ENCODE measurements around the gene ZNF823.

ZNF823 gene

GRCh38 chr19:11736696-11737095 lies 2.0 kb downstream of the ZNF823 start:
- no peak for DNase-seq

DNA sequence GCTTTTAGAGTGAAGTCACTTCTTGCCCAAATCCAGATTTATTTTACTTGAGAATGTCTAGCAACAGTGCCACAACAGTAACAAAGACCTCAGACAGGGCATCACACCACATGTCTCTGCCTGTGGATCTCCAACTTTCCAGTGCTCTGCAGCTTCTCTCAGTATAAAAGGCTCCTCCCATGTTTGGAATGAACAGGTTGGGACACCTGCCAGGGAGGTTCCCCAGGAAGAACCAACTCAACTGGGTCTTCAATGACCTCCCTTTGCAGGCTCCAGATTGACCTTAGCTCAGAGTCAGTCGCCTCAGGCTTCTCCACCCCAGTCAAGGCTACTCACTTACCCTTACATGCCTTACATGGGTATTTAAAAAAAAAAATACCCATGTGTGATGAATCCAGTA lies 3.4 kb downstream of the ZNF823 start:
- no peak for DNase-seq

- DNase-seq: no peak
These were observed 9.2 kb downstream of the ZNF823 start for GRCh38 chr19:11729586-11729985.

DNA sequence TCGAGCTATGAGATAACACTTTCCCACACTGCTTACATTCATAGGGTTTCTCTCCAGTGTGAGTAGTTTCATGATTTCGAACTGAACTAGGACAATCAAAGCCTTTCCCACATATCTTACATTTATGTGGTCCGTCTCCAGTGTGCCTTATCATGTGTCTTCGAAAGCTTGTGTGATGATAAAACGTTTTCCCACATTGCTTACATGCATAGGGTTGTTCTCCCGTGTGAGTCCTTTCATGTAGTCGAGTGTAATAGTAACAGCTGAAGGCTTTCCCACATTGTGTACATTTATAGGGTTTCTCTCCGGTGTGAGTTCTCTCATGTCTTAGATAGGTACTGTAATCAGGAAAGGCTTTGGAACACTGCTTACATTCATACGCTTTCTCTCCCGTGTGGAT lies 16.3 kb downstream of the ZNF823 start:
- no peak for DNase-seq

DNA sequence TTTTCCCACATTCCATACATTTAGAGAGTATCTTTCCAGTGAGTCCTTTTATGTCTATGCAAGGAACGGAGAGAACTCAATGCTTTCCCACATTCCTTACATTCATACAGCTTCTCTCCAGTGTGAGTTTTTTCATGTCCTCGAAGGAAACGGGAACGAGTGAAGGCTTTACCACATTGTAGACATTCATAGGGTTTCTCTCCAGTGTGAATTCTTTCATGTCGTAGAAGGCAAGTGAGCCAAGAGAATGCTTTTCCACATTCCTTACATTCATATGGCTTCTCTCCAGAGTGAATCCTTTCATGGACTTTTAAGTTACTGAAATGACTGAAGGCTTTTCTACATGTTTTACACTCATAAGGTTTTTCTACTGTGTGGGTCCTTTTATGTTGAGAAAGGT lies 17.1 kb downstream of the ZNF823 start:
- no peak for DNase-seq

DNA sequence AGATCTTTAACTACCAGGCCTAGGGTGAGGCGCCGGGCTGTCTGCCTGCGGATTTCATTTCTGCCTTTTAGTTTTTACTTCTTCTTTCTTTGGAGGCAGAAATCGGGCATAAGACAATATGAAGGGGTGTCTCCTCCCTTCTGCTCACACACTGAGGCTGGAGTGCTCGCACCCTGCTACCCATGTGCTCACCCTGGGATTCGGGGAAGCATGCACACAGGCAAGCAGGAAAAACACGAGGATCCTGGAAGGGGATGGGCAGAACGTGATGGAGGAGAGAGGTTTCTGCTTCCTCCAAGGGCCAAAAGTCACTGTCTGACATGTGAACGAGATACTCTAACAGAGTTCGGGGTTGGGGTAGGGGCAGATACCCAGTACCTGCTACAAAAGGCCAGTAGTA lies 28.4 kb downstream of the ZNF823 start:
- DNase-seq: no peak

GRCh38 chr19:11708457-11708856 lies 30.3 kb downstream of the ZNF823 start:
- DNase-seq: no peak

GRCh38 chr19:11705474-11705873 lies 33.3 kb downstream of the ZNF823 start:
- no peak for DNase-seq

DNA sequence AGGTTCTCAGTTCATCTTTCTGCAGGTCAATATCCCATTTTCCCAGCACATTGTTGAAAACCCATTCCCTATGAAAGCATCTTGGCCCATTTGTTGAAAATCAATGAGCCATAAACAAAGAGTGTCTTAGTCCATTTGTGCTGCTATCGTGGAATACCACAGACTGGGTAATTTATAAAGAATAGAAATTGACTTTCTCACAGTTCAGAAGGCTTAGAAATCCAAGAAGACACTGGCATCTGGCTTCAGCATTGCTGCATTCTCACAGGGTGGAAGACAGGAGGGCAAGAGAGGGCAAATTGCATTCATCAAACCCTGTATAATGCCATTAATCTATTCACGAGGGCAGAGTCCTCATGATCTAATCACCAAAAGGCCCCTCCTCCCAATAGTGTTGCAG lies 34.1 kb downstream of the ZNF823 start:
- no peak for DNase-seq

DNA sequence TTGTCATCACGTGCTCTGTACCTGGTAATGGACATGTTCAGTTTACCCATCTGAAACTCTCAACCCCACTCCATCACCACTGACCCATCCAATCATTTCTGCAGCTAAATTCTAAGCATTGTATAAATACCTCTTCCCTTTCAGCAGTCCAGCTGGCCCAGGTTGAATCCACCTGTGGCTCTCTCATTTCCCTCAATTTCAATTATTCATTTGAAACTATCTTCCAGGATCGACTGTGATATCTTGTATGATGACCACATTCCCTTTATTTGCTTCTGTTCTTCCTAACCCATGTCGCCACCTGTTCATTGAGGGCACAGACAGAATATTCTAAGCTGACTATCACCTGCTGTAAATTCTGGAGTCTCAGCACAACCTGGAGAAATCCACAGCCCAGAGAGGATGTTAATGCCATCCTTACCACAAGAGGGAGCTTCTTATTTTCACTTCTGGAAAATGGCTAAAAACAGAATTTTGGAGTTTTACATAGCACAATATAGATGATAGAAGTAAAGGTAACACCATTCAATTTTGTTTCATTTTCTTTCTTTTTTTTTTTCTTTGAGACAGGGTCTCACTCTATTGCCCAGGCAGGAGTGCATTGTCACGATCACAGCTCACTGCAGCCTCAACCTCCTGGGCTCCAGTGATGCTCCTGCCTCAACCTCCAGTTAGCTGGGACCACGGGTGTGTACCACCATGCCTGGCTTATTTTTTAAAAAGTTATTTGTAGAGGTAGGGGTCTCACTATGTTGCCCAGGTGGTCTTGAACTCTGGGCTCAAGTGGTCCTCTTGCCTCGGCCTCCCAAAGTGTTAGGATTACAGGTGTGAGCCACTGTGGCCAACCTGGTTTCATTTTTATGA lies 38.6 kb downstream of the ZNF823 start:
- DNase-seq: no peak

- no peak for DNase-seq
These were observed 40.5 kb downstream of the ZNF823 start for GRCh38 chr19:11698231-11698630.

DNA sequence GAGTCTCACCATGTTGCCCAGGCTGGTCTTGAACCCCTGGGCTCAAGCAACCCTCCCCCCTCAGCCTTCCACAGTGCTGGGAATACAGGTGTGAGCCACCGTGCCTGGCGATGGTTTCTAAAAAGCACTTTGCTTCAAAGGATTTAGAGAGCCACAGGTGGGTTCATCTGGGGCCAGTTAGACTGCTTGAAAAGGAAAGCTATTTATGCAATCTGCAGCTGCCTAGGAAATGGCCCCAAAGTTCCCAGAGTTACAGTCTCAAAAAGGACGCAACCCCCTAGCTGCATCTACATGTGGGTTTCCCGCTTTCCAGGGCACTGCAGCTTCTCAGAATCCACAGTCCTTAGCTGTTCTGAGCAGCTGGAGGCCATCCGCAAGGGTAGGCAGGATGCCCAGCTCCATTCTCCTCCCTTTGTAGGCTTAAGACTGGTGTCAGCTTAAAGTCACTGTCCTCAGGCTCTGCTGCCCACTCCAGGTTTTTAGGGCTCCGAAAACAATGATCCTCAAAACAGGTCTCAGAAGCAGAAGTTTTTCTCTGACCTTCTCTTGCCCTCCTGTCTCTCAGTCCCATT lies 41.4 kb downstream of the ZNF823 start:
- no peak for DNase-seq

DNA sequence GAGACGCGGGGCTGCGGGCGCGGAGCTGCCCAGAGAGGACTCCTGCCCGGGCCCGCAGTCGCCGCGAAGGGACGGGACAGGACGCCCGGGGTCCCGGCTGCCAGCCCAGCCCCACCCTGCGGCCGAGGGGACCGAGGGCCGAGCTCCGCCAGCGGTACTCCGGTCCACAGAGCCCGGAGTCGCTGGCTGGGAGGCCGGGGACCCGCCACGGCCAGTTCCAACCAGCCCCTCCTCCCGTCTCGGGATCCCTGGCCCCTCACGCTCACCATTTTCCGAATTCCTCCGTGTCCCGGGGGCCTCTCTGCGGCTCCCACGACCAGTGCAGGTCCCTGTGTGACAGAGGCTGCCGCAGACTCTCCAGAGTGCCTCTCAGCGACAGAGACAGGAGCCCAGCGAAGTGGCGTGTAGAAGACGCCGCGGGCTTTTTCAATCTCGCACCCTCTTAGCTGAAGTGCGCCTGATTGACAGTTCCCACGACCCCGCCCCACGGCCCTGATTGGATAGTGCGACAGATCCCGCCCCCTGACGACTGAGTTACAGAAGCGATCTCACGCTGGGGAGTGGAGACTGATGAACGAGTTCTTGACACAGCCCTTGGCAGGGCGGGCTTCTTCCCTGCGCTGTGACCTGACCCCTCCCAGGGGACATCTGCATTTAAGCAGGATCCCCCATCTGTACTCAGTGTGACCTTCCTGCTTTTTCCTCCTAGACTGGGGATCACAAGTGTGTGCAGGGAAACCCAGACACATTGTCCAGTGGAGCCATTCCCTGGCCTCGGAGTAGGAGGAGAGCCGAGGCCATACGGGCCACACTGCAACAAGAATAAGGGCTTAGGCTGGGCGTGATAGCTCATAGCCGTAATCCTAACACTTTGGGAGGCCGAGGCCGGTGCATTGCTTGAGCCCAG lies 44.0 kb downstream of the ZNF823 start:
- DNase-seq: peak; percentile 83

DNA sequence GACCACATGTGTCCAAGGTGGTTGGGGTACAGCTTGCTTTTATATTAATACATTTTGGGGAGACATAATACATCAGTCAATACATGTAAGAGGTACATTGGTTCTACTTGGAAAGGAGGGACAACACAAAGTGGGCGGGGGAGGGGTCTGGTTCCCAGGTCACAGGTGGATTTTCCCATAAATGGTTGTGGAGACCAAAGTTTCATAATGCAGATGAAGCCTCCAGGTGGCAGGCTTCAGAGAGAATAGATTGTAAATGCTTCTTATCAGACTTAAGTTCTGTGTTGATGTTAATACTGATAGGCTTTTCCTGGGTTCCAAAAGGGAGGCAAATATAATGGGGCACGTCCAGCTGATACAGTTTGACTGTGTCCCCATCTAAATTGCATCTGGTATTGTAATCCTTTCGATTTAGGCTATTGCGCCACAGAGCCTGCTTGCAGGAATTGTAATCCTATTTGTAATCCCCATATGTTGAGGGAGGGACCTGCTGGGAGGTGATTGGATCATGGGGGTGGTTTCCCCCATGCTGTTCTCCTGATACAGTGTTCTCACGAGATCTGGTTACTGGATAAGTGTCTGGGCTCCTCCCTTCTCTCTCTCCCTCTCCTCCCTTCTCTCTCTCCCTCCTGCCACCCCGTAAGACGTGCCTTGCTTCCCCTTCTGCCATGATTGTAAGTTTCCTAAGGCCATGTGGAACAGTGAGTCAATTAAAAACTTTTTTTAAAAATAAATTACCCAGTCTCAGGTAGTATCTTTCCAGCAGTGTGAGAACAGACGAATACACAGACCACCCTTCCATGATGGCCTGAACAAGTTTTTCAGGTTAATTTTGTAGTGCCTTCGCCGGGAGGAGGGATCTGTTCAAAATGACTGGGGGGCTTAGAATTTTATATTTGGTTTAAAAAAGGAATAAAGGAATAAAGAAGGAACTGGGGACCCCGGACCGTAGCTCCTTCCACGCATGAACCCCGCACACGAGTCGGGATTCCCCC lies 44.9 kb downstream of the ZNF823 start:
- peak; percentile 9 for DNase-seq

GRCh38 chr19:11692127-11692790 lies 46.5 kb downstream of the ZNF823 start:
- DNase-seq: no peak

DNA sequence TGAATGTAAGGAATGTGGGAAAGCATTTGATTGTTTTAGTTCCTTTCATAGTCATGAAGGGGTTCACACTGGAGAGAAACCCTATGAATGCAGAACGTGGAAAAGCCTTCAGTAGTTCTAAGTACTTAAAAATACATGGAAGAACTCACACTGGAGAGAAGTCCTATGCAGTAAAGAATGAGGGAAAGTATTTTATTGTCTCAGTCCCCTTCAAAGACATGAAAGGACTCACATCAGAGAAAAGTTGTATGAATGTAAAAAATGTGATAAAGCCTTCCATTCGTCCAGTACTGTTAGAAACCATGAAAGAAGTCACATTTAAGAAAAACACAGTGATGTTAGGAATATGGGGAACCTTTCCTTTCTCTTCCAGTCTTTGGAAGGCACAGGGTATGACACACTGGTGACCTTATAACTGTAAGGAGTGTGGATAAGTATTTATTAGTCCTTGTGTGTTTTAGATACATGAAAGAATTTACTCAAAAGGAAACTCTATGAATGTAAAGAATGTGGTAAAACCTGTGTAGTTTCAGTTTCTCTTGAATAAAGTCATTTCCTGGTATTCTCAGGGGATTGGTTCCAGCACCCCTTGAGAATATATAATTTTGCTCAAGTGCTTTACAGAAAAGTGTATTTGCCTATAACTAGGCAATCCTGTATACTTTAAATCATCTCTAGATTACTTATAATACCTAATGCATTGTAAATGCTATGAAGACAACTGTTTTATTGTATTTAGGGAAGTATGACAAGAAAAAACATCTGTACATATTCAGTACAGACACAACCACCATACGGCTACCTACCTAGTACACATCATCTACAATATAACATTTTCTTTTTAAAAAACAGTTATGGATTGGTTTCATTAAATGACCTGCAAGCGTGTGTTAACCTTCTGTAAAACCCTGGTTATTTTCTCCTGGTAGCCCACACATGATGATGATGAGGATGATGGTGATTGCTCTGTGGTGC lies 52.8 kb downstream of the ZNF823 start:
- DNase-seq: no peak

DNA sequence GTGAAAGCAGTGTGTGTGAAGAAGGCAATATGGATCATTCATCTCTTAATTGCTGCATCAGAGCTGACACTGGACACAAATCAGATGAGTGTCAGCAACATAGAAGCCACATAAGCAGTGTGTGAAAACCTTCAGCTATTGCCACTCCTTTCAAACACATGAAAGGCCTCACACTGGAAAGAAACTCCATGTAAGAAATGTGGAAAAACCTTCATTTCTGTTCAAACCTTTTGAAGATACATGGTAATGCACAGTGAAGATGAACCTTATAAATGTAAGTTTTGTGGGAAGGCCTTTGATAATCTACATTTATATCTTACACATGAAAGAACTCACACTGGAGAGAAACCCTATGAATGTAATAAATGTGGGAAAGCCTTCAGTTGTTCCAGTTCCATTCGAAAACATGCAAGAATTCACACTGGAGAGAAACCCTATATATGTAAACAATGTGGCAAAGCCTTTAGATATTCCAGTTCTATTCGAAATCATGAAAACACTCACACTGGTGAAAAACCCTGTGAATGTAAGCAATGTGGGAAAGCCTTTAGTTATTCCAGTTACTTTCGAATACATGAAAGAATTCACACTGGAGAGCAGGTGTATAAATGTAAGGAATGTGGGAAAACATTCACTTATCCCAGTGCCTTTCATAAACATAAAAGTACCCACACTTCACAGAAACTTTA lies 53.6 kb downstream of the ZNF823 start:
- no peak for DNase-seq

DNA sequence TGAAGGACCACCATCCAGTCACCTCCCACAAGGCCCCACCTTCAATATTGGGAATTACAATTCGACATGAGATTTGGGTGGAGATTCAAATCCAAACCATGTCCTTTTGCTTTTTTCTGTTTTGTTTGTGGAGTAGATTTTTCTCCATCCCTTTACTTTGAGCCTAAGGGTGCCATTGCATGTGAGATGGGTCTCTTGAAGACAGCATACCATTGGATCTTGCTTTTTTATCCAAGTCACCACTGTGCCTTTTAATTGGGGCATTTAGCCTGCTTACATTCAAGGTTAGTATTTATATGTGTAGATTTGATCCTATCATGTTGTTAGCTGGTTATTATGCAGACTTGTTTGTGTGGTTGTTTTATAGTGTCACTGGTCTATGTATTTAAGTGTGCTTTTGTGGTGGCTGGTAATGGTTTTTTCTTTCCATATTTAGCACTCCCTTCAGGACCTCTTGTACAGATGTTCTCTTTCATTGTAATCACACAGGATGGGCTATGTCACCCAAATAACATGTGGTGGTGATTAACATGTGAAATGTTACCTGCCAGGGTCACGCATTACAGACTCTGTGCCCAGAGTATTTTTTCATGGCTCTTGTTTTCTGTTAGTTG lies 58.0 kb downstream of the ZNF823 start:
- DNase-seq: no peak

DNA sequence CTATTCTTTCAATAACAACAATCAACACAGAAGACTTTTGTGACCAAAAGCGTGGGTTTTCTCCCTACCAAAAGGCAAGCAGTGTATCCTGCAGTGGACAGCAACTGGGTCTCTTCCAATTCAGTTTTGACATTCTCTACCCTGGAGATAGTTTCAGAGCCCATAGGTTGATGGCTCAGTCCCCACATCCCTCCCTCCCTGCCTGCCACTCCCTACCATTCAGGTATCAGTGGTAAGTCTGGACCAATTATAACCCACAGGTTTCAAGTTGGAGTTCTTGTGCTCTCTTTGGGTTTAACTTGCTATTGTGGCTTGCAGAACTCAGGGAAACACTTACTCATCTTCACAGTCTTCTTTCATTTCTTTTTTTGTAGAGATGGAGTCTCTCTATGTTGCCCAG lies 60.2 kb downstream of the ZNF823 start:
- no peak for DNase-seq
